Measurements from ENCODE around the gene PKD2L1. TPM values are rescaled to one million over a fixed set of nuclear protein-coding genes. Genes with fewer than 3 reads are reported as not detected.
A peak's percentile ranks its signal among the peaks of the same experiment; 100 is the strongest.
"Not testable (repeated sequence)": the region's sequence is repeated elsewhere in the genome, so short reads cannot be mapped to it uniquely, and the experiment has no call there.

Gene PKD2L1
- total RNA-seq, 1 experiment from 2014 or later: not detected

- Histone ChIP-seq H3K4me1 (ENCODE audit: control insufficient read depth, insufficient read depth, low read length) (peaks cover 13% of the 10 kb centered on the region), H3K4me3 (ENCODE audit: low read depth in 2 of 2, low read length in 2 of 2) (peak within 1 kb of the TSS; percentile 82 to 91), H3K27me3 (ENCODE audit: control insufficient read depth, insufficient read depth, low read length) (peaks cover 1% of the 10 kb centered on the region), H3K9me3 (ENCODE audit: control insufficient read depth, insufficient read depth, low read depth, low read length) (no peaks in the 10 kb centered on the region), H3K36me3 (ENCODE audit: control insufficient read depth, insufficient read depth, low read length) (no peaks in the 10 kb centered on the region; the same call in 1 of the 2 replicates), H3K27ac (ENCODE audit: low read length) (peak within 1 kb of the TSS; percentile 97)
- CTCF ChIA-PET: no interaction called here
- DNase-seq (ENCODE audit: low read depth, low spot score): peak; percentile 68
- no TSS peak for BruUV-seq (replicated peaks)
- ATAC-seq: peak; percentile 99
- TF ChIP-seq POLR2AphosphoS5 (IDR thresholded peaks at IDR 0.05; ENCODE audit: low read depth, low read length): peak; percentile 92; the same call in 1 of the 2 replicates
- peak; percentile 75; the same call in 1 of the 2 replicates for TF ChIP-seq SIN3A (IDR thresholded peaks at IDR 0.05; ENCODE audit: borderline replicate concordance, insufficient read depth, low read depth, low read length)
- no peak for TF ChIP-seq TCF7L2 (IDR thresholded peaks at IDR 0.05; ENCODE audit: low read depth, low read length)
- peak in 1 of 2 experiments; percentile 68; a peak in 1 of 4 replicates for TF ChIP-seq REST (IDR thresholded peaks at IDR 0.05; ENCODE audit: insufficient read depth in 1 of 2, low read depth in 2 of 2, low read length in 1 of 2)
- in situ Hi-C loops (cut with HindIII; ENCODE audit: low pct_unique_long_range_greater_than_20kb, low sequenced_read_pairs) (no loop called here), intact Hi-C loops (cut with micrococcal nuclease; ENCODE audit: unreplicated experiment) (no loop called here)
- POLR2A ChIA-PET: interaction anchor here (0.5 to 1.1 kb wide), 4 partner anchors 17 to 87 kb away, joined by 3 to 5 read pairs (median 4); no protein-coding TSS in a partner anchor
Measured at GRCh38 chr10:100286051-100287033, 43.7 kb downstream of the PKD2L1 start, which contains the start of gene BLOC1S2. Gene BLOC1S2, minus strand, starts transcription at chr10:100286680. Its CDS starts 21 bp downstream, at chr10:100286659.

GRCh38 chr10:100285326-100285725, 44.7 kb downstream of the PKD2L1 start:
- BruUV-seq (replicated peaks); intact Hi-C loops (cut with micrococcal nuclease; ENCODE audit: unreplicated experiment); ATAC-seq; H3K9me3 ChIP-seq (ENCODE audit: control insufficient read depth, insufficient read depth, low read depth, low read length); H3K36me3 ChIP-seq (ENCODE audit: control insufficient read depth, insufficient read depth, low read length); in situ Hi-C loops (cut with HindIII; ENCODE audit: low pct_unique_long_range_greater_than_20kb, low sequenced_read_pairs); DNase-seq (ENCODE audit: low read depth, low spot score); H3K27me3 ChIP-seq (ENCODE audit: control insufficient read depth, insufficient read depth, low read length); CTCF ChIA-PET: not testable (repeated sequence)
- POLR2A ChIA-PET: interaction anchor here (1.1 kb wide), 1 partner anchor 16 kb away, joined by 5 read pairs; no protein-coding TSS in a partner anchor
- peak overlapping the region; percentile 97 for H3K27ac ChIP-seq (ENCODE audit: low read length)
- peak overlapping the region; percentile 82 to 91 for H3K4me3 ChIP-seq (ENCODE audit: low read depth in 2 of 2, low read length in 2 of 2)
- peaks cover 13% of the 10 kb centered on the region for H3K4me1 ChIP-seq (ENCODE audit: control insufficient read depth, insufficient read depth, low read length)

GRCh38 chr10:100282907-100283306, 47.1 kb downstream of the PKD2L1 start:
- CTCF ChIA-PET: no interaction called here
- no TSS peak for BruUV-seq (replicated peaks)
- in situ Hi-C loops (cut with HindIII; ENCODE audit: low pct_unique_long_range_greater_than_20kb, low sequenced_read_pairs): no loop called here

More at GRCh38 chr10:100282907-100283306, 47.1 kb downstream of the PKD2L1 start:
- Histone ChIP-seq H3K4me3 (ENCODE audit: low read depth in 2 of 2, low read length in 2 of 2) (no peak overlapping the region), H3K36me3 (ENCODE audit: control insufficient read depth, insufficient read depth, low read length) (peaks cover 11% of the 10 kb centered on the region), H3K27me3 (ENCODE audit: control insufficient read depth, insufficient read depth, low read length) (no peaks in the 10 kb centered on the region), H3K27ac (ENCODE audit: low read length) (no peak overlapping the region), H3K4me1 (ENCODE audit: control insufficient read depth, insufficient read depth, low read length) (peaks cover 13% of the 10 kb centered on the region), H3K9me3 (ENCODE audit: control insufficient read depth, insufficient read depth, low read depth, low read length) (no peaks in the 10 kb centered on the region)
- intact Hi-C loops (cut with micrococcal nuclease; ENCODE audit: unreplicated experiment): no loop called here
- DNase-seq (ENCODE audit: low read depth, low spot score) (no peak), ATAC-seq (no peak)
- TF ChIP-seq REST (IDR thresholded peaks at IDR 0.05; ENCODE audit: insufficient read depth in 1 of 2, low read depth in 2 of 2, low read length in 1 of 2) (no peak), CTCF (IDR thresholded peaks at IDR 0.05) (no peak), SIN3A (IDR thresholded peaks at IDR 0.05; ENCODE audit: borderline replicate concordance, insufficient read depth, low read depth, low read length) (no peak), POLR2AphosphoS5 (IDR thresholded peaks at IDR 0.05; ENCODE audit: low read depth, low read length) (no peak), TCF7L2 (IDR thresholded peaks at IDR 0.05; ENCODE audit: low read depth, low read length) (no peak)
- POLR2A ChIA-PET: no interaction called here

All from Panc1 (cell line).